GM12878 (cell line): ENCODE measurements around the gene PRRC2C. TPM values are rescaled to one million over a fixed set of nuclear protein-coding genes. Genes with fewer than 3 reads are reported as not detected.

Source experiments
- ATAC-seq: fragments of 200-7000 bp; cut with Tn5 transposase; 3 replicates; pipeline ENCODE4 v1.9.1; 2020; ENCODE audit warnings: mild to moderate bottlenecking, moderate library complexity
- BruUV-seq: library from RNA; stranded (reverse); fragments of 400-500 nt; replicated peaks from 2 replicates; lab custom pipeline; 2021; lab: Mats Ljungman, UMichigan
- CTCF ChIA-PET: fragments of 300-600 bp; sonication (Branson Sonifier 250); formaldehyde crosslinking; extraction: SDS; loops from one replicate; lab custom pipeline; 2021; ENCODE audit warnings: inconsistent platforms; lab: Yijun Ruan, JAX
- POLR2A ChIA-PET: fragments of 350-600 bp; formaldehyde crosslinking; extraction: SDS; loops from one replicate; lab custom pipeline; 2021; ENCODE audit warnings: inconsistent platforms; lab: Charles Lee
- RAD21 ChIA-PET: fragments of 300-600 bp; sonication (Branson Sonifier 250); formaldehyde crosslinking; loops from one replicate; lab custom pipeline; 2023; ENCODE audit warnings: antibody characterized with exemption; ENCODE audit not compliant: unreplicated experiment; lab: Charles Lee
- SMC1A ChIA-PET: fragments of 300-600 bp; sonication (Branson Sonifier 250); formaldehyde crosslinking; loops from one replicate; lab custom pipeline; 2023; ENCODE audit not compliant: unreplicated experiment, uncharacterized antibody; lab: Charles Lee
- DNase-seq: peaks from one replicate; pipeline ENCODE4 v3.0.0-alpha.2; 2011; ENCODE audit warnings: low read depth, low spot score
- FAIRE-seq: peaks from 3 replicates; lab custom pipeline; 2011; peaks lifted over from hg19 to GRCh38; lab: Jason Lieb, UNC
- H2AFZ ChIP-seq: 2 replicates; pipeline ENCODE4 v1.6.0; 2011; ENCODE audit warnings: low read depth, low read length, control low read depth; ENCODE audit not compliant: control insufficient read depth
- H3K27ac ChIP-seq: 2 replicates; pipeline ENCODE4 v1.5.1; 2011; ENCODE audit warnings: control low read depth; ENCODE audit not compliant: control insufficient read depth, insufficient read depth
- H3K27me3 ChIP-seq, 2 experiments: replicated peaks in 1 of 2; 2 replicates each; pipeline versions ENCODE4 v1.6.0 to v1.6.1; 2011; ENCODE audit warnings: low read length in 1 of 2; ENCODE audit not compliant: control insufficient read depth in 2 of 2, insufficient read depth in 2 of 2
- H3K36me3 ChIP-seq, 2 experiments: 2 replicates each; pipeline ENCODE4 v1.5.1; 2011; ENCODE audit warnings: low read length in 1 of 2; ENCODE audit not compliant: control insufficient read depth in 2 of 2, insufficient read depth in 2 of 2
- H3K4me1 ChIP-seq: 2 replicates; pipeline ENCODE4 v1.6.1; 2011; ENCODE audit warnings: mild to moderate bottlenecking, low read length, moderate library complexity, mixed read lengths; ENCODE audit not compliant: control insufficient read depth, insufficient read depth
- H3K4me2 ChIP-seq: 2 replicates; pipeline ENCODE4 v1.6.0; 2011; ENCODE audit warnings: control low read depth; ENCODE audit not compliant: control insufficient read depth, insufficient read depth
- H3K4me3 ChIP-seq: fragments of 200-600 bp; sonication (generic); 2 replicates; pipeline ENCODE4 v1.5.1; 2016
- H3K79me2 ChIP-seq: 2 replicates; pipeline ENCODE4 v1.6.0; 2011; ENCODE audit warnings: low read length; ENCODE audit not compliant: control insufficient read depth, insufficient read depth
- H3K9ac ChIP-seq: 2 replicates; pipeline ENCODE4 v1.8.0; 2011; ENCODE audit warnings: low read length, control low read depth, mixed read lengths; ENCODE audit not compliant: control insufficient read depth, insufficient read depth
- H3K9me3 ChIP-seq: replicated peaks from 3 replicates; pipeline ENCODE4 v1.5.1; 2011; ENCODE audit warnings: mild to moderate bottlenecking, low read length; ENCODE audit not compliant: control insufficient read depth, insufficient read depth
- H4K20me1 ChIP-seq: 2 replicates; pipeline ENCODE4 v1.6.0; 2011; ENCODE audit not compliant: control insufficient read depth, insufficient read depth
- CBFB ChIP-seq: IDR thresholded peaks from 2 replicates; pipeline ENCODE4 v1.6.1; 2016; ENCODE audit warnings: antibody characterized with exemption, low read depth
- IKZF2 ChIP-seq, 2 experiments: fragments of 450-650 bp; IDR thresholded peaks; 2 replicates each; pipeline ENCODE4 v1.6.1; 2017; ENCODE audit warnings: mild to moderate bottlenecking in 2 of 2, moderate library complexity in 2 of 2
- PBX3 ChIP-seq: IDR thresholded peaks from 2 replicates; pipeline ENCODE4 v1.6.1; 2011; ENCODE audit warnings: mild to moderate bottlenecking, low read depth, low read length, moderate library complexity; ENCODE audit not compliant: insufficient replicate concordance
- POLR2AphosphoS2 ChIP-seq: IDR thresholded peaks from 2 replicates; pipeline ENCODE4 v1.6.1; 2011; ENCODE audit warnings: low read depth, mild to moderate bottlenecking, low read length, improper control_type of control experiment, moderate library complexity
- SMAD5 ChIP-seq: IDR thresholded peaks from 2 replicates; pipeline ENCODE4 v1.6.1; 2016; ENCODE audit warnings: antibody characterized with exemption, low read depth
- STAT1 ChIP-seq: fragments of 450-650 bp; conservative IDR thresholded peaks from 2 replicates; pipeline ENCODE4 v1.6.1; 2014; ENCODE audit warnings: antibody characterized with exemption, mild to moderate bottlenecking
- TCF3 ChIP-seq: IDR thresholded peaks from 2 replicates; pipeline ENCODE4 v1.6.1; 2012; ENCODE audit warnings: low read depth, mild to moderate bottlenecking, low read length, borderline replicate concordance; ENCODE audit not compliant: insufficient read depth
- ZNF687 ChIP-seq: fragments of 450-650 bp; IDR thresholded peaks from 2 replicates; pipeline ENCODE4 v1.6.1; 2017; ENCODE audit warnings: mild to moderate bottlenecking, moderate library complexity
- WGBS: methylation state at CpG from one replicate; pipeline ENCODE4 v1.1.6; 2016; ENCODE audit warnings: low lambda C conversion rate; ENCODE audit not compliant: insufficient replicate concordance, insufficient coverage; ENCODE audit errors: missing lambda C conversion rate; 5-methylcytosine and 5-hydroxymethylcytosine counted together
- in situ Hi-C: fragments of 300-500 bp; cut with MboI; formaldehyde crosslinking; loops from 9 replicates; pipeline ENCODE4 v1.14.3; 2018; ENCODE audit warnings: mixed read lengths
- intact Hi-C: fragments of 100-400 bp; cut with micrococcal nuclease; formaldehyde crosslinking; loops from one replicate; pipeline ENCODE4 v1.14.2; 2022; ENCODE audit not compliant: unreplicated experiment
- polyA plus RNA-seq, 11 experiments: library from polyadenylated mRNA; depleted of rRNA in 4 of 11; unstranded in 6 of 11; stranded (reverse) in 5 of 11; fragments of >200 nt; fragmentation: Nextera tagmentation in 4 of 11; fragmentation: Illumina TruSeq in 1 of 11; extraction: Ambion mirVana in 4 of 11; extraction: Trizol in 1 of 11; gene quantifications; 1 replicate in 1 of 11; 2 replicates in 10 of 11; pipeline versions ENCODE4 v1.2.1 to v1.2.3, GENCODE V29; 2011 to 2016; ENCODE audit warnings: inconsistent platforms in 2 of 11, missing spikeins in 2 of 11, low read depth in 1 of 11
- total RNA-seq, 4 experiments: library from RNA; depleted of rRNA in 3 of 4; stranded (reverse); fragments of >200 nt in 3 of 4; fragmentation: Illumina TruSeq in 1 of 4; extraction: Trizol in 1 of 4; gene quantifications; 2 replicates each; pipeline versions ENCODE4 v1.2.1 to v1.2.3, GENCODE V29; 2013 to 2021
- TF ChIP-seq, protein P1 (sequence below): fragments of 450-650 bp; IDR thresholded peaks from 2 replicates; pipeline ENCODE4 v1.6.1; 2018; ENCODE audit warnings: borderline replicate concordance, mild to moderate bottlenecking; ENCODE audit not compliant: partially characterized antibody

The PRRC2C gene
- total and polyA plus RNA-seq, 10 of the 15 experiments (the other 5 are each of a cell fraction or from before 2014, with no cell fraction given) = 53.4 to 182 (median 91.8) TPM

DNA sequence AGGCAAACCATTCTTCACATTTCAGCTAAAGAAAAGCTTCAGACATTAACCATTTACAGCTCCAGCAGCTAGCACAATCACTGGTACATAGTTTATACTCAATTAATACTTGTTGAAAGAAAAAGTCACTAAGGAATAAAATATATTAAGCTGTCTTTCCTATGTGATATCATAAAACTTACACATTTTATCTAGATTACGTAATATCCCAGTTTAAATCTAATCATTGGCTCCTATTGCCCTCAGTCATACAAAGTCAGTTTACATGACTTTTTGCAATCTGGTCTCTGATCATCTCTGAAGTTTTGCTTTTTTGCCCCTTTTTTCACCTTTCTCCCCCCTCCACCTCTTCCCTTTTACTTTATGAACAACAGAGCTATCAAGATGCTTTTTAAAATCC lies 8.5 kb upstream of the PRRC2C start:
- H4K20me1 ChIP-seq = no peaks in the 10 kb centered on the region
- H3K36me3 ChIP-seq = no peaks in the 10 kb centered on the region
- SMC1A ChIA-PET = interaction anchor here (0.6 to 1.4 kb wide), 2 partner anchors 8 to 138 kb away, joined by 3 read pairs; partner anchors contain the start of gene PRRC2C
- RAD21 ChIA-PET = interaction anchor here (1.5 kb wide), 1 partner anchor 8 kb away, joined by 6 read pairs; the partner anchor contains the start of gene PRRC2C
- H3K4me2 ChIP-seq = no peak overlapping the region
- BruUV-seq = no TSS peak
- FAIRE-seq (no peak), ATAC-seq (no peak), DNase-seq (no peak)
- POLR2A ChIA-PET = no interaction called here
- 96% methylated on average over 1 of the region's 1 CpG for WGBS
- no peak overlapping the region for H3K27ac ChIP-seq
- no peaks in the 10 kb centered on the region for H3K27me3 ChIP-seq
- no peak overlapping the region for H3K9ac ChIP-seq
- CTCF ChIA-PET = interaction anchor here (1.0 to 1.6 kb wide), 2 partner anchors 9 to 18 kb away, joined by 4 to 5 read pairs; partner anchors contain the start of gene PRRC2C
- TF ChIP-seq POLR2AphosphoS2 = no peak
- no peak for TF ChIP-seq TCF3
- in situ Hi-C loops (no loop called here), intact Hi-C loops (no loop called here)
- no peaks in the 10 kb centered on the region for H3K4me1 ChIP-seq
- no peak overlapping the region for H3K4me3 ChIP-seq
- no peaks in the 10 kb centered on the region for H3K79me2 ChIP-seq
- H3K9me3 ChIP-seq = no peaks in the 10 kb centered on the region
- no peak overlapping the region for H2AFZ ChIP-seq

DNA sequence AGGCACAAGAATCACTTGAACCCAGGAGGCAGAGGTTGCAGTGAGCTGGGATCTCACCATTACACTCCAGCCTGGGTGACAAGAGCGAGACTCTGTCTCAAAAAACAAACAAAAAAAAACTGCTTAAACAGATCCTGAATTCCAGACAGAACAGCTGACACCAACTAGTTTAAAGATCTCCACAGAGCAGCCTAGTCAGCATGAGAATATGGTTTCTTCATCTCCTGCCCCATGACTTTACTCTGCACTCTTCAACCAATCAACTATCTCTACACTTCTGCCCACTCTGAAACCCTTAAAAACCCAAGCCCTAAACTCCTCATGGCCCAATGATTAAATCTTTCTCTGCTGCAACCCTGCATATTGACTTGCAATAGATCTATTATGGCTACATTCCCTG lies 7.5 kb upstream of the PRRC2C start:
- DNase-seq = no peak
- Histone ChIP-seq H3K4me1 (no peaks in the 10 kb centered on the region), H3K27ac (no peak overlapping the region), H3K4me2 (no peak overlapping the region), H3K4me3 (no peak overlapping the region), H4K20me1 (no peaks in the 10 kb centered on the region), H2AFZ (no peak overlapping the region), H3K79me2 (no peaks in the 10 kb centered on the region), H3K36me3 (no peaks in the 10 kb centered on the region), H3K9ac (no peak overlapping the region), H3K27me3 (no peaks in the 10 kb centered on the region), H3K9me3 (no peaks in the 10 kb centered on the region)
- no peak; the same call in 2 of the 3 replicates for ATAC-seq
- no peak for FAIRE-seq
- POLR2A ChIA-PET = no interaction called here
- SMC1A ChIA-PET = no interaction called here
- CTCF ChIA-PET = interaction anchor here (1.3 to 1.9 kb wide), 2 partner anchors 13 to 167 kb away, joined by 3 to 5 read pairs; no protein-coding TSS in a partner anchor
- in situ Hi-C loops = no loop called here
- RAD21 ChIA-PET = interaction anchor here (0.6 kb wide), 1 partner anchor 325 kb away, joined by 3 read pairs; no protein-coding TSS in a partner anchor
- 11% methylated on average over 1 of the region's 1 CpG for WGBS
- BruUV-seq = no TSS peak
- intact Hi-C loops = no loop called here
- TF ChIP-seq, protein P1, sequence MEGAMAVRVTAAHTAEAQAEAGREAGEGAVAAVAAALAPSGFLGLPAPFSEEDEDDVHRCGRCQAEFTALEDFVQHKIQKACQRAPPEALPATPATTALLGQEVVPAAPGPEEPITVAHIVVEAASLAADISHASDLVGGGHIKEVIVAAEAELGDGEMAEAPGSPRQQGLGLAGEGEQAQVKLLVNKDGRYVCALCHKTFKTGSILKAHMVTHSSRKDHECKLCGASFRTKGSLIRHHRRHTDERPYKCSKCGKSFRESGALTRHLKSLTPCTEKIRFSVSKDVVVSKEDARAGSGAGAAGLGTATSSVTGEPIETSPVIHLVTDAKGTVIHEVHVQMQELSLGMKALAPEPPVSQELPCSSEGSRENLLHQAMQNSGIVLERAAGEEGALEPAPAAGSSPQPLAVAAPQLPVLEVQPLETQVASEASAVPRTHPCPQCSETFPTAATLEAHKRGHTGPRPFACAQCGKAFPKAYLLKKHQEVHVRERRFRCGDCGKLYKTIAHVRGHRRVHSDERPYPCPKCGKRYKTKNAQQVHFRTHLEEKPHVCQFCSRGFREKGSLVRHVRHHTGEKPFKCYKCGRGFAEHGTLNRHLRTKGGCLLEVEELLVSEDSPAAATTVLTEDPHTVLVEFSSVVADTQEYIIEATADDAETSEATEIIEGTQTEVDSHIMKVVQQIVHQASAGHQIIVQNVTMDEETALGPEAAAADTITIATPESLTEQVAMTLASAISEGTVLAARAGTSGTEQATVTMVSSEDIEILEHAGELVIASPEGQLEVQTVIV = no peak
- TF ChIP-seq IKZF2 (IDR thresholded peaks at IDR 0.05) (no peak), STAT1 (no peak), SMAD5 (no peak), ZNF687 (no peak), PBX3 (no peak), CBFB (no peak)
